Mesenchymal stem cell (in vitro differentiated cells and primary cell): ENCODE results near the gene FOXP2.

Experiments used
- DNase-seq: peaks from one replicate; pipeline ENCODE4 v3.0.0-alpha.2; 2013
- H2AFZ ChIP-seq: one replicate; pipeline ENCODE4 v1.6.1; 2013; ENCODE audit warnings: low read depth, mild to moderate bottlenecking, control low read depth, inconsistent platforms, low read length, moderate library complexity
- H2AK5ac ChIP-seq: 2 replicates; pipeline ENCODE4 v1.6.1; 2013; ENCODE audit warnings: low read length, moderate library complexity, mild to moderate bottlenecking, inconsistent platforms; ENCODE audit not compliant: severe bottlenecking
- H2BK120ac ChIP-seq: one replicate; pipeline ENCODE4 v1.6.1; 2013; ENCODE audit warnings: low read depth, mild to moderate bottlenecking, inconsistent platforms, low read length, moderate library complexity
- H2BK12ac ChIP-seq, 2 experiments: one replicate each; pipeline ENCODE4 v1.6.1; 2013; ENCODE audit warnings: inconsistent platforms in 2 of 2, low read length in 2 of 2, mild to moderate bottlenecking in 2 of 2, moderate library complexity in 2 of 2, control low read depth in 1 of 2
- H2BK15ac ChIP-seq: one replicate; pipeline ENCODE4 v1.6.1; 2013; ENCODE audit warnings: mild to moderate bottlenecking, low read depth, inconsistent platforms; ENCODE audit not compliant: poor library complexity, severe bottlenecking
- H2BK5ac ChIP-seq: 2 replicates; pipeline ENCODE4 v1.6.1; 2013; ENCODE audit warnings: low read depth, mild to moderate bottlenecking, low read length, control low read depth, inconsistent platforms; ENCODE audit not compliant: poor library complexity, severe bottlenecking
- H3K14ac ChIP-seq, 2 experiments: one replicate each; pipeline ENCODE4 v1.6.1; 2013; ENCODE audit warnings: inconsistent platforms in 2 of 2, low read length in 2 of 2, control low read depth in 1 of 2, mild to moderate bottlenecking in 1 of 2, moderate library complexity in 1 of 2
- H3K18ac ChIP-seq, 2 experiments: one replicate each; pipeline ENCODE4 v1.6.1; 2013; ENCODE audit warnings: inconsistent platforms in 2 of 2, low read length in 2 of 2, control low read depth in 1 of 2, low read depth in 1 of 2, mild to moderate bottlenecking in 1 of 2
- H3K23ac ChIP-seq, 2 experiments: one replicate each; pipeline ENCODE4 v1.6.1; 2013; ENCODE audit warnings: inconsistent platforms in 2 of 2, low read length in 2 of 2, mild to moderate bottlenecking in 2 of 2, moderate library complexity in 2 of 2, control low read depth in 1 of 2
- H3K27ac ChIP-seq: 2 replicates; pipeline ENCODE4 v1.5.1; 2013; ENCODE audit warnings: mild to moderate bottlenecking, moderate library complexity, low read length, control low read depth, inconsistent platforms; ENCODE audit not compliant: poor library complexity, severe bottlenecking
- H3K27me3 ChIP-seq, 2 experiments: 2 replicates each; pipeline versions ENCODE4 v1.6.1 to v1.7.0; 2013; ENCODE audit warnings: low read length in 2 of 2, mild to moderate bottlenecking in 2 of 2, moderate library complexity in 2 of 2, control low read depth in 1 of 2, inconsistent platforms in 1 of 2; ENCODE audit not compliant: control insufficient read depth in 1 of 2, insufficient read depth in 1 of 2
- H3K36me3 ChIP-seq, 2 experiments: 2 replicates each; pipeline versions ENCODE4 v1.6.1 to v1.7.0; 2013; ENCODE audit warnings: low read length in 2 of 2, control low read depth in 1 of 2, inconsistent platforms in 1 of 2, low read depth in 1 of 2, mild to moderate bottlenecking in 1 of 2; ENCODE audit not compliant: insufficient read depth in 2 of 2, control insufficient read depth in 1 of 2
- H3K4ac ChIP-seq, 2 experiments: one replicate each; pipeline ENCODE4 v1.6.1; 2013; ENCODE audit warnings: inconsistent platforms in 2 of 2, low read length in 2 of 2, mild to moderate bottlenecking in 2 of 2, moderate library complexity in 2 of 2, control low read depth in 1 of 2, low read depth in 1 of 2
- H3K4me1 ChIP-seq: 2 replicates; pipeline ENCODE4 v1.6.1; 2013; ENCODE audit warnings: low read depth, low read length, control low read depth; ENCODE audit not compliant: control insufficient read depth, insufficient read depth
- H3K4me2 ChIP-seq: 2 replicates; pipeline ENCODE4 v1.6.1; 2013; ENCODE audit warnings: low read length, mild to moderate bottlenecking, inconsistent platforms; ENCODE audit not compliant: poor library complexity, severe bottlenecking
- H3K4me3 ChIP-seq, 2 experiments: 2 replicates each; pipeline versions ENCODE4 v1.5.1 to v1.7.0; 2013; ENCODE audit warnings: low read length in 2 of 2, mild to moderate bottlenecking in 2 of 2, control low read depth in 1 of 2, low read depth in 1 of 2; ENCODE audit not compliant: insufficient read depth in 1 of 2
- H3K79me1 ChIP-seq: replicated peaks from 2 replicates; pipeline ENCODE4 v1.6.1; 2013; ENCODE audit warnings: mild to moderate bottlenecking, control low read depth, low read length, inconsistent platforms; ENCODE audit not compliant: poor library complexity, severe bottlenecking
- H3K9ac ChIP-seq: 2 replicates; pipeline ENCODE4 v1.7.0; 2013; ENCODE audit warnings: mild to moderate bottlenecking, low read length, moderate library complexity
- H3K9me3 ChIP-seq: 2 replicates; pipeline ENCODE4 v1.7.0; 2013; ENCODE audit warnings: mild to moderate bottlenecking, low read length; ENCODE audit not compliant: control insufficient read depth
- H4K8ac ChIP-seq: one replicate; pipeline ENCODE4 v1.6.1; 2013; ENCODE audit warnings: inconsistent platforms, mild to moderate bottlenecking, low read length, moderate library complexity
- H4K91ac ChIP-seq: one replicate; pipeline ENCODE4 v1.6.1; 2013; ENCODE audit warnings: mild to moderate bottlenecking, low read length, inconsistent platforms
- WGBS: methylation state at CpG from one replicate; pipeline ENCODE4 v1.1.7; 2013; ENCODE audit warnings: mixed read lengths; 5-methylcytosine and 5-hydroxymethylcytosine counted together

FOXP2 gene

DNA sequence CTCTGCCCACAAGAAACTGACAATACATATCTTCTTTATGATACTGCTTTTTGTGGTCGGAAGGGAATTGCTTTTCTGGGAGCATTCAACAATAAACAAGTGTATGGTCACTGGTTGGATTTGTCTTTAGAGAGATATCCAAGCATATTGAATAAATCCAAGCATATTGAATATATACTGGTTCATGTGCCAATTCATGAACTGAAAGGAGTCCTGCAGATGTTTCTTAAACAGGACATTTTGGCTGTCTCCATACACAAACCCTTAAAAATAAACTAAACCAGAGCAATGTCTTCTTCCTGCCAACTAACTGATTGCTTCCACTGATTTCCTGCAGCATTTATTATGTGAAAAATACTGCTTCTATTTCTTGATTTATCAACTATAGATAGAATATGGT lies 173.9 kb downstream of the FOXP2 start:
- Histone ChIP-seq H3K79me1 (no peaks in the 10 kb centered on the region), H3K27me3 (no peaks in the 10 kb centered on the region), H3K4me1 (no peaks in the 10 kb centered on the region), H3K27ac (no peak overlapping the region), H3K18ac (no peak overlapping the region), H3K4me3 (no peak overlapping the region), H3K9me3 (no peaks in the 10 kb centered on the region), H3K4me2 (no peak overlapping the region), H2AK5ac (no peak overlapping the region), H2BK15ac (no peak overlapping the region), H3K9ac (no peak overlapping the region), H4K8ac (no peak overlapping the region), H4K91ac (no peak overlapping the region), H3K36me3 (no peaks in the 10 kb centered on the region), H2BK5ac (no peak overlapping the region), H3K4ac (no peak overlapping the region), H3K23ac (no peak overlapping the region), H2BK120ac (no peak overlapping the region), H3K14ac (no peak overlapping the region), H2AFZ (no peak overlapping the region), H2BK12ac (no peak overlapping the region)
- no peak for DNase-seq
- WGBS: no CpG with 5 or more reads among the region's 1 CpG

- Histone ChIP-seq H2AK5ac (no peak overlapping the region), H2BK15ac (no peak overlapping the region), H2AFZ (no peak overlapping the region), H3K4me1 (no peaks in the 10 kb centered on the region), H4K8ac (no peak overlapping the region), H3K27ac (no peak overlapping the region), H3K36me3 (no peaks in the 10 kb centered on the region), H2BK12ac (no peak overlapping the region), H3K14ac (no peak overlapping the region), H3K79me1 (no peaks in the 10 kb centered on the region), H2BK120ac (no peak overlapping the region), H2BK5ac (no peak overlapping the region), H3K4ac (no peak overlapping the region), H4K91ac (no peak overlapping the region), H3K4me2 (no peak overlapping the region), H3K18ac (no peak overlapping the region), H3K4me3 (no peak overlapping the region), H3K27me3 (no peaks in the 10 kb centered on the region), H3K9me3 (no peaks in the 10 kb centered on the region), H3K23ac (no peak overlapping the region), H3K9ac (no peak overlapping the region)
- DNase-seq: no peak
Measured at GRCh38 chr7:114589436-114589835, 174.8 kb downstream of the FOXP2 start.

- Histone ChIP-seq H2AFZ (no peak overlapping the region), H3K4ac (no peak overlapping the region), H3K9ac (no peak overlapping the region), H2BK5ac (no peak overlapping the region), H4K91ac (no peak overlapping the region), H3K23ac (no peak overlapping the region), H3K14ac (no peak overlapping the region), H3K27me3 (no peaks in the 10 kb centered on the region), H3K18ac (no peak overlapping the region), H3K4me1 (no peaks in the 10 kb centered on the region), H3K4me3 (no peak overlapping the region), H4K8ac (no peak overlapping the region), H3K79me1 (no peaks in the 10 kb centered on the region), H3K27ac (no peak overlapping the region), H3K36me3 (no peaks in the 10 kb centered on the region), H3K4me2 (no peak overlapping the region), H2BK120ac (no peak overlapping the region), H3K9me3 (no peaks in the 10 kb centered on the region), H2BK12ac (no peak overlapping the region), H2AK5ac (no peak overlapping the region), H2BK15ac (no peak overlapping the region)
- 100% methylated on average over 1 of the region's 2 CpGs for WGBS
- DNase-seq: no peak
Measured at GRCh38 chr7:114590298-114590697, 175.7 kb downstream of the FOXP2 start.

GRCh38 chr7:114598946-114599345 lies 184.3 kb downstream of the FOXP2 start:
- Histone ChIP-seq H3K9me3 (no peaks in the 10 kb centered on the region), H3K79me1 (no peaks in the 10 kb centered on the region), H3K36me3 (no peaks in the 10 kb centered on the region), H2AFZ (no peak overlapping the region), H4K8ac (no peak overlapping the region), H3K23ac (no peak overlapping the region), H4K91ac (no peak overlapping the region), H2BK12ac (no peak overlapping the region), H2AK5ac (no peak overlapping the region), H3K4me3 (no peak overlapping the region), H2BK120ac (no peak overlapping the region), H3K9ac (no peak overlapping the region), H3K27me3 (no peaks in the 10 kb centered on the region), H3K18ac (no peak overlapping the region), H3K14ac (no peak overlapping the region), H3K4me1 (no peaks in the 10 kb centered on the region), H3K4me2 (no peak overlapping the region), H3K27ac (no peak overlapping the region), H2BK15ac (no peak overlapping the region), H3K4ac (no peak overlapping the region), H2BK5ac (no peak overlapping the region)
- WGBS: 80% methylated on average over 2 of the region's 4 CpGs
- DNase-seq: no peak
